GM19238 (cell line): Measurements from ENCODE around the gene COL4A6.

Experiments used
- DNase-seq: peaks from one replicate; pipeline ENCODE4 v3.0.0; 2011; ENCODE audit warnings: low spot score; ENCODE audit not compliant: insufficient read length

The COL4A6 gene

DNA sequence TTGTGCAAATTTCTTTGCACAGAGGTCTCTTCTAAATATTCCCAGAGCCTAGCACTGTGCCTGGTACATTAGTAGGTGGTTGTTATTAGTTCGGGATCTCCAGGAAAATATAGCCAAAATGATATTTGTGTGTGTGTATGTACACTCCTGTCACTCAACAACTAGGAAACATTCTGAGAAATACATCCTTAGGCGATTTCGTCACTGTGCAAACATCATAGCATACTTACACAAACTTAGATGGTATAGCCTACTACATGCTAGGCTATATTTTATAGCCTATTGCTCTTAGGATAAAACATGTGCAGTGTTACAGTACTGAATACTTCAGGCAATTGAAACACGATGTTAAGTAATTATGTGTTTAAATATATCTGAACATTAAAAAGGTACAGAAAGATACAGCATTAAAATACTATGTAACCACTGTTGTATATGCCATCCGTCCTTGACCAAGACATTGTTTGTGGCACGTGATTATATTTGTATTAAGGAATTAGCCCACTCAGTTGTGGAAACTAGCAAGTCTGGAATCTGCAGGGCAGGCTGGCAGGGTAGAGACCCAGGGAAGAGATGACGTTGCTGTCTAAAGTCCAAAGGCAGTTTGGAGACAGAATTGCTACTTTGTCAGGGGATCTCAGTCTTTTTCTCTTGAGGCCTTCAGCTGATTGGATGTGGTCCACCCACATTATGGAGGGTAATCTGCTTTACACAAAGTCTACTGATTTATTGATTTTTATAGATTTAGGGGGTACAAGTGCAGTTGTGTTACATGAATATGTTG is 106.9 kb downstream of the COL4A6 start:
- no peak for DNase-seq

DNA sequence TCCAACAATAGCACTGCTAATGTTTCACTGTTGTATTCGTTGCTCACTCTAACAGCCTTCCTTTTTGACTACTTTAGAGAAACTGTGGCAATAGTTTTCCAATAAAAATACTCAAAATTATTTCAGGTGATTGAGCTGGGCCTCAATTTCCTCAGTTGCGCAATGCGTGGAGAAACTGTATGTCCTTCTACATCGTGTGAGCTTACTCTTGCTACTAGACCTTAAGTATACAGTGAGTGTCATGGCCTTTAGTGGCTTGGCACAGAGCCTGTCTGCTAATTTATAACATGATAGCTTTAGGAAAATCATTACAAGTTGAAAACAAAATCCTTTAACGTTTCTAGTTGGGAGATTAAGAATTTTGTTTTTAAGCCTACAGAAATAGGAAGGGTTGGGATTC is 114.5 kb downstream of the COL4A6 start:
- no peak for DNase-seq

DNA sequence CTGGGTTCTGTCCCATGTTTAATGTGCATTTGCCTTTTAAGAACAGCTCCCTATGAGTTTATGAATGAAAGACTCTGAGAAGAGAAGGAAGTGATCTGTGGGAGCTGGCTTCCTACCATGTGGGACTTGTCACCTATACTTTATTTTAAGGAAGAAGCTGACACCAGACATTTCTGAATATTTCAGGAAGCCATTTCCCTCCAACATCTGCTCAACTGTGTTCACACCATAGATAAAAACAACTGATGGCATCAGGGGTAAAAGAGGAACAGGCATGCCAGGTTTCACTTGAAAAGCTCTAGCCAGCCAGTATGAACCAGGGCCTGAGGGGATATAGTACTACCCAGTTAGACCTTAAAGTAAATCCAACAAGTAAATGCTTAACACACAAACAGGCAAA is 116.0 kb downstream of the COL4A6 start:
- no peak for DNase-seq

DNA sequence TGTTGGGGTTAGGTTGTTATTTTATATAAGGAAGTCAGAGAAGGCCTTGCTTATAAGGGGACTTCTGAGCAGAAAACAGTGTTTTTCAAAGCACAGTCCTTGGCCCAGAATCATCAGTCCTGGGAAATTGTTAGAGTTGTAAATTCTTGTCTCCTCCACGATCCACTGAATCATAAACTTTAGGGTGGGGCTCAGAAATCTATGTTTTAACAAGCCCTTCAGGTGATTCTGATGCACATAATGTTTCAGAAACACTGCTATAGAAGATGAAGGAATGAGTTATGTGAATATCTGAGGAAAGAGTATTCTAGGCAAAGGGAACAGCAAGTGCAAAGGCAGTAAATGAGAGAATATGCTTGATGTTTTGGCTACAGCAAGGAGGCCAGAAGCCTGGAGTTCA is 121.8 kb downstream of the COL4A6 start:
- no peak for DNase-seq

DNA sequence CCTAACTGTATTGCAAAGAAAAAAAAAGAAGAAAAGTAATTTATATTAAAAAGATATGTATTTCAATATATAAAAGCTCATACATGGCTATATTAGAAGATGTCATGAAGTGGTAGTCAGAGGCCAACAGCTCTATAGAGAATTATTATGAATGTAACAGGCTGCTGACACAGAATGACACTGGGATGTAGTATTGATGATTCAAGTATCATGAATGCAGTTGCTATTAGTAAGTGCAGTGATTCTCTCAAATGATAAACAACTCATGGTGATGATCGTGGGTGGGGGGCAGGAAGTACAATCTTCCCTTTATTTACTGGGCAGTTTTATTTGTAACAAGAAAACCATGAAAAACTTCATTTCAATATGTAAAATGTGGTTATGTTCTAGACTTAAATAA is 124.6 kb downstream of the COL4A6 start:
- DNase-seq: no peak

DNA sequence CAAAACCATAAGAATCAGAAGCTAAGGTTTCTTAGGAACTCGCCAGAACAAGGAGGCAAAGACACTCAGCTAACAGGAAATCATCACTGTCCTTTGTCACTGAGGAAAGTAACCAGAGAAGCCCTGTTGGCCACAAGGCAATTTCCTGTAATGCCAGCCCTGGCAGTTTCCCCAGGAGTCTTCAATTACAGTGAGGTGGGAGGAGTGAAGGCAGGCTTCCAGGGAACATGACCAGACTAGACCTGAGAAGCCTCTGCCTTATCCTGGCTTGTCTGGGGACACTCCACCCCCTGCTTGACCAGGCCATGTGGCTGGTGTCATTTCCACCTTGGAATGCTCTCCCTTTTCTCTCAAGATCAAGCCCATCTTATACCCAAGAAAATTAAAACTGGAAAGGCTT is 125.3 kb downstream of the COL4A6 start:
- DNase-seq: no peak

DNA sequence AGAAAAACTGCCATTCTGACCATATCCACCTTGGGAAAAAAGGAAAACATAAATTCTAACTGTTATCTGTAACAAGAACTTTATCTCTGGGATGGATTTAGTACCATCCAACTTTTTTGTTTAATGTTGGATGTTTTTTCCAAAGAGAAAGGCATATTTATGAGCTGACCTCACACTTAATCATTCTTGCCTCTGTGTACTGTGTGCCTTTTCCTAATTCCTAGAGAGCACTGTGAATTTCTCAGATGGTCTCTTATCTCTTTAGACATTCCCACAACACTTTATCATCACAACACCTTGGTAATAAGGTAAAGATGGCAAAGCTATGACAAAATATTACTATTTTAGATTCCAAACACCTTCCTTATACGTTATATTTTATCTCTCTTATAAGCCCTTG is 126.2 kb downstream of the COL4A6 start:
- DNase-seq: no peak

DNA sequence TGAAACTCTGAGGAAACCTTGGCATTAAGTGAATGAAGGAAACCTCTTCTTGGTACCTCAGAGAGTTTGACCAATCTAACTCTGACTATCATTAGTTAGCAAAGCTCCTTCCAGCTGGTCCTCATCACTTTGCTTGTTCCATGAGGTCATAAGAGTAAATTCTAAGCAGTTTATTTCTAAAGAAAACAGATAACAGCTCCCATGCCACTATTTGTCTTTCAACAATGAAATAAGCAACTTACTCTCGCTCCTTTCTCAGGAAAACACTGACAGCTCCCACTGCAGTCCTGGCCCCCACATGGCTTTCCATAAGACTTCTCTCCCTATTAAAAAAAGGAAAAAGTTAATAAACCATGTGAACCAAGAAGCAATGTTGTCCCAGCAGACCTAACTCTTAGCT is 127.7 kb downstream of the COL4A6 start:
- no peak for DNase-seq

DNA sequence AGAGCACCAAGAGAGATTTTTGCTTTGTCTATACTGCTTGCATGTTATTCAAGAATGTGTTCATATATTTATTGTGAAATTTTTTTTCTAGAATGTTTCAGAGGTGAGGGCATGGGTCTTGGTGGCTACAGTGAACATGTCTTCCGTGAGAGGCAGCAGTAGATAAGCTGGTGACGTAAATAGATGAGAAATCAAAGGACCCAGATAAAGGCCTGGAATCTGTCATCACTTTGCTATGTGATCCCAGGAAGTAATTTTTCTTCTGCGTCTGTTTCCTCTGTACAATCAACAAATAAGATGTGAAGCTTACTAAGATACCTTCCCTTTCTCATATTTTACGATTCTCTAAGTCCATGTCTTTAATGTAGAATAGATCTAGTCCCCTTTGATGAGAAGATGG is 129.1 kb downstream of the COL4A6 start:
- no peak for DNase-seq

DNA sequence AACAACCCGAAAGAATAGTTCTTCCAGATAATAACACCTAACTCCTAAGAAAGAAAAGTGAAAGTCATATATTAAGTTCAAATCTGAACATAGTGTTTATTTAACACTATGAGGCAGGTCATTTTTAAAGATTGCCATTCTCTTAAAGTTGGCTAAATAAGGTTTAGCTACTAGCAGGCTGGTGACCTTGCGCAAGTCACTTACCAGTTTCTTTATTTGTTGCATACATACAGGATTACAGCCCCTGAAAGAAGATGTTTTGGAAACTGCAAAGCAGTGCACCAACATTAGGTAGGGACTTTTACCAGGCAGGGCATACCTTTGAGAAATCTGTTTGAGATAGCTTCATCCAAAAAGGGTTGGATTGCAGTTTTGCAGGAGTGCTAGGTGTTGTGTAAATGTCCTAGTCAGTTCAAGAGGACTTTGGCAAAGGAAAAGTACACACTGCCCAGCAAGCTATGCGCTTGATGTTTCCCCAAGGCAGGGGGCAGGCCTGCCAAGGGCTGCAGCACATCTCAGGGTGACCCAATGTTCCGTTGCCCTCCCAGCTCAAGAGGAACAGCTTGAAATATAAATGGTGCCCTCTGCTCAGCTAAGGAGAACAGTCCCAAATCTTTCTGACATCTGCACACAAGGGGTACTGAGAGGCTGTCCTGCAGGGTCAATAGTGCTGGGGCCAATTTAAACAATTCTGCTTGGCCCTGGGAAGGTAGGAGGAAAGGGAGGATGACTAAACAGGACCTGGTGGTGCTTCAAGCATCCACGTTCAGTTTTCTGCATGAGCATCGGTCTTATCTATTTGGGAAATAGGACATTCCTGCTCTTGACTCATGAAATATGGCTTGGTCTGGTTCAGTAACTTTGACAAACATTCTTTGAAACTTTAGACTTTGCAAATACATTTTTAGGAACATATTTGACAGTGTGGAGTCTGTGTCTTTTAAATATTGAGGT is 130.8 kb downstream of the COL4A6 start:
- no peak for DNase-seq

DNA sequence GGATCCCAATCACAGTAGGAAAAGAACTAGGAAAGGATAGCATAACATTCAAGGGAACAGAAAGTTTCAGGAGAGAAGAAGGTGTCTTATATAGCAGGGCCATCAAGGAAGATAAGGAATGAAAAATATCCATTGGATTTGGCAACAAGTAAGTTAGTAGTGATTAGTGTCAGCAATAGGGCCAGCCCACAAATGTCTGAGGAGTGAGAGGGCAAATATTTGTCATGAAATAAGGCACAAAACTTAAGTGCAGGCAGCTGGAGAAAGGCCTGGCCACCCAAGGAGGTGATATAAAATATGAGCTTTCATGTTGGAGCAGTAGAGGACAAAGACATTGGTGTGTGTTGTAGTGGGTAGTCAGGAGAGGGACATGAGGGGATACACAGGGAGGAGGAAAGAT is 132.1 kb downstream of the COL4A6 start:
- DNase-seq: no peak

DNA sequence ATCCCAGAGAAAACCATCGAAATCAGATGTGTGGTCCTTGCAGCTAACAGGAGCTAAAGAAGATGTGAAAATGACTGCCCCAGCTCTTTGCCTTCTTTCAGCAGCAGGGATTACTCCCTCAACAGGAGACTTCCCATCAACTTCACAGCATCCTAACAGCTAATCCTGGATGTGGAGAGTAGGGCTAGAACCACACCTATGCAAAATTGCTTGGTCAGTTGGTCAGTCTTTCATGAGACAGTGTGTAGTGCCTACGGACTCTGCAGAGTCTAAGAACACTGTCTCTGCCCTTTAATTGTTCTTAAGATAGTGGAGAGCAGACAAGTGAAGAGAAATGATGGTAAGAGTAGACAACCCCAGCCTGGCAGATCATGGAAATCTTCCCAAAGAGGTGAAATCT is 133.5 kb downstream of the COL4A6 start:
- DNase-seq: no peak

DNA sequence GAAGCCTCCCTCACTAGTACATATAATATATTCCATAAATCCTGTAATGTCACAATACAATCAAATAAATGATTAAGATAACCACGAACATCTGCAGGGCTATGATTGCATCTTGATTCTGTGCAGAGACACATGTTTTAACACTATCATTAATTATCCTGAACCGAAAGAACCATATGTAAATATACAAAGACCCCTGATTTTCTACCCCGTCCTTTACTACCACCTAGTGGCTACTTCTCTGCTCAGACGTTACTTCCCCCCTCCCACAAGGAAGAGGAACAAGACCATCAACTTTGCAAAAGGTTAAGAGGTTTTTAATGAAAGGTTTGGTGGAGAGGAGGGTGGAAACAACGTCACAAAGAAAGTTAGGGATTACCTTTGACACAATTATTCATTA is 134.0 kb downstream of the COL4A6 start:
- peak; percentile 3 for DNase-seq

DNA sequence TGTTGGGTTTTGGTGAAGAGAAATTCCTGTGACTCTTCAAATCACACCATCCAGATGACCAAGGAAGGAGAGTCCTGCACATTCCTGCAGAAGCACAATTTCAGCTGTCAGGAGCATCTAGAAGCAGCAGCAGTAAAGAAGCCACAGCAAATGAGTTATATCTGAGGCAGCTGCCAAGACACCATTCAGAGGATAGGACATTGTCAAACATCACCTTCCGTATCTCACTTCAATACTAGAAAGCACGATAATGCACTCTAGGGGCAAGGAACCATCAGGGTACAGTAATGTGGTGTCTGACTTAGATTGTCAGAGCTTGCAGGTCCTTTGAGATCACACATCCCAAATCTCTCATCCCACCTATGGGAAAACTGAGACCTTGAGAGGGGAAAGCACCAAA is 134.5 kb downstream of the COL4A6 start:
- no peak for DNase-seq

DNA sequence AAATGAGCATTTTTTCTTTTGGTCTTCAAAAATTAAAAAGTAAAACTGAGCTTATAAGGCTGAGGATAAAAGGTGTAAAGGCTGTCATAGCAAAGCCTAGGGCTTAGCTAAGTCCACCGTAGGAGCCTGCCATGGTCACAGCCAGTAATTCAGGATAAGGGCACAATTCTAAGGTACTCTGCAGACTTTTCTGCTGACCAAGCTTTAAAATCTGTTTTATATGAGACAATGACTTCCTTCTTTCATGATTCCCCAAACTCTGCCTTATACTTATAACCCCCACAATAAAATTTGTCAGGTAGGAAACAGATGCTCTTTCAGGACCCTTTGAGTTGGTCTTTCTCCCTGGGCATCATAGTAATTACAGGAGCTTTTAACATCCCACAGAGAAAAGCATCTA is 138.5 kb downstream of the COL4A6 start:
- no peak for DNase-seq

DNA sequence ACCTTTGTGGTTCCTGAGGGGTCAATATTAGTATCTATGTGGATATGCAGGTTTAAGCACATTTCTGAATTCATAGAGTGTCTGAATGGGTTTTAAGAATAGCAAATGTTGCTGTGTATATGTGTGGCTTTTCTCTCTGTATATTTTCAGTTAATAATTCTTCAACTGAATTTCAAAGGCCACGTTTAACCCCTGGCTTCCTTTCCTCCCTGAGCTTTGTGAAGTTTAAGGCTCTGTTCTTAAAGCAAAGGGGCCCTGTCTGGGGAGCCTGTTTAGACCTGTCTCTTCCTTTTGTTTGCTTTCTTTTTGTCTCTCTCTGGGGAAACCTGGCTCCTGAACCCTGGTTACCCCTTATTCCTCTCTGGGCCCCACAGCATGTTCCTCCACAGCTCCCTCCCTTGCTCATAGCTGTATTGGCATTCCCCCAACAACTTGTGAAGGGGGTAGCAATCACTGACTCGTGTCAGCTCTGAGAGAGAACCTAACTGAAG is 139.1 kb downstream of the COL4A6 start:
- DNase-seq: no peak

DNA sequence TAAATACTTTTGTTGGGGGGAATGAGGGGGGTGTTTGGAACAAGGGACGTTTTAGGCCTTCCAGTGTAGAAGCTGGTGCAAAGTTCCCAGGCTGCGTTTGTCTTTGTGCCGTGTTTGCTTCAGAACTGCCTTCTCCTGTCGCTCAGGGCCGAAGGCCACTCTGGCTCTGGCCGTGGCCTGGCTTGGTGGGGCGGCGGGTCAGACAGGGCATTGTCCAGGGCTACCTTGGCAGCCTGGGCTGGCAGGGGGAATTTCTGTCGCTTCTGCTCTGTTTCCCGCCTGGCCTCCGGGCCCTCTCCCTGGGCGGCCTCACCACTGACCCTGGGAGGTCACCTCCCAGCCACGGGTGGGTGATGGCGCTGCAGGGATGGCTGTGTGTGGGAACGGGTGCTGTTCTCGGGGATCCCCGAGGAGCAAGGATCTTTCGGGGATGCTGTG is 140.0 kb downstream of the COL4A6 start:
- no peak for DNase-seq

DNA sequence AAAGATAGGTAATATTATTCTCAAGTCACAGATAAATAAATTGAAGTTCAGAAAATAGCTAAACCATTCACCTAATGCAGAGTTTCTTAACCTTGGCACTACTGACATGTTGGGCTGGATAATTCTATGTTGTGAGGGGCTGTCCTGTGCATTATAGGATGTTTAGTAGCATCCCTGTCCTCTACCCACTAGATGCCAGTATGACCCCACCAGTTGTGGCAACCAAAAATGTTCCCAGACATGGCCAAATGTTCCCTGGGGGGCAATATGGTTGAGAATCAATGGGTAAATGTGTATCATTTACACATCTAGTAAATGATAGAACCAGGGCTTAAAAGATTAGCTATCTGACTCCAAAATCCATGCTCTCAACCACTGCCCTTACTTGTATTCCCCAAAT is 140.9 kb downstream of the COL4A6 start:
- DNase-seq: no peak

DNA sequence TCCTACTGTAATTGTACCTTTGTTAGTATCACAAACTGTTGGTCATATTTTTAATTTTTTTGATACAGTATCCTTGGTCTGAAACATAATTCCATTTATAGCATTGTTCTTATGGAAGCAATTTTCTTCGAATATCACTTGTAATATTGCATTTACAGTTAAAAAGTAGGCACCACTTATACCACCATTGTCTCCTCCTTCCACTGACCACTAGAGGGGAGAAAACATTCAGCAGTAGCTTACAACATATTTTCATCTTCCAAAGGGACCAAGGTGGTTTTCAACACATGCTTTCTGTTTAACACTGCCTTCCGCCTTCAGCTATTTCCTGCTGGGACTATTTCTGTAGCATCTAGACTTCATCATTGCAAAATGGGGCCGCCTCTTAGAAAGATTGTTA is 146.2 kb downstream of the COL4A6 start:
- no peak for DNase-seq

DNA sequence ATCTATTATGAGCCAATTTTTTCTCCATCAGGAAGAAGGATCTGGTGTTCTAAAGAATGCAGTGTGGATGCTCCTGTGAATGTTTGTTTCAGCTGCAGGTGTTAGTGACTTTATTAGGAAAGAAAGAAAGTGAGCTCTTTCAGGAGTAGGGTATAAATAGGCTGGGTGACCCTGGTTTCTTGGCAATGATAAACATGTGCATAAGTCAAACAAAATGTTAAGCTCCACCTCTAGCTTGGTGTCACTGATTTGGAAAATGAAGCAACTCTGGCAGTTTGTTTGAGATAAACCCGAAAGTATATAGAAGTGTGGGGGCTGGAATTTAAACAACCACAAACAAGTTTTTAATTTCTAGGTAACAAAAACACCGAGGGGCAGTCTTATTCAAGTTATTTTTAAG is 152.3 kb downstream of the COL4A6 start:
- DNase-seq: no peak

DNA sequence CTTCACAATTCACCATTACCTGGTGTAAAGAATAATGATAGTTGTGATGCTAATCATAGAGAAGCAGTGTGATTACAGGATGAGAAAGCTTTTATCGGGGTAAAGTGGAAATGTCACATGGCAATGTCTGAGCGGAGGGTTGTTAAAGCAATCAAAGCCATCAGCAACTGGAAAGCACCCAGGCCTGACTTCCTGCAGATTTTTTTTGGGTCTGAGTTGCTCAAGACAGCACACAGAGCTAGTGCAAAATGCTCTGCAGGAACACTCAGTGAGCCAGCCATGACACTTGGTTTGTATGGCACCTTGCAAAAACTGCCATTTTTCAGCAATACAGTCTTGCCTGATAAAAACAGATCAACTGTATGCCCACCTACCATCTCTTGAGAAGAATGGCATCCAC is 152.9 kb downstream of the COL4A6 start:
- no peak for DNase-seq

DNA sequence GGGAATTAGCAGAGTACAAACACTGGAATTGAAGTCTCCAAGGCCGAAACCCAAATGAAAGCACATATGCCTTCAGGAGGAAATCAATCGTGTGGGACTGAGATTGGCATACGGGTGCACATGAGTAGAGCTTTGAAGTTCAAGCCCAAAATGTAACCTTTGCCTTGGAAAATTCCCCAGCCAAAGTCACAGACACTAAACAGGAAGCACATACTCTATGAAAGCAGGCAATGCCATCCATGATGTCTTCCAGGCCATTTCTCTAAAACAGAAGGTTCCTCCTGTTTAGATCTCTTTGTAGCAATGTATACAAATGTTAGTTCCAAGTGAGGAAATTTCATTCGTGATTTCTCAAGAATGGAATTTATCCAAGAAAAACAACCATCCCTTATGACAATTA is 162.5 kb downstream of the COL4A6 start:
- DNase-seq: no peak
